HuH-7.5 (cell line): ENCODE measurements around the gene RBAK.
"Not testable (repeated sequence)": the region's sequence is repeated elsewhere in the genome, so short reads cannot be mapped to it uniquely, and the experiment has no call there.

ENCODE experiments used
- DNase-seq: peaks from one replicate; pipeline ENCODE4 v3.0.0; 2011; ENCODE audit warnings: low spot score

The RBAK gene

DNA sequence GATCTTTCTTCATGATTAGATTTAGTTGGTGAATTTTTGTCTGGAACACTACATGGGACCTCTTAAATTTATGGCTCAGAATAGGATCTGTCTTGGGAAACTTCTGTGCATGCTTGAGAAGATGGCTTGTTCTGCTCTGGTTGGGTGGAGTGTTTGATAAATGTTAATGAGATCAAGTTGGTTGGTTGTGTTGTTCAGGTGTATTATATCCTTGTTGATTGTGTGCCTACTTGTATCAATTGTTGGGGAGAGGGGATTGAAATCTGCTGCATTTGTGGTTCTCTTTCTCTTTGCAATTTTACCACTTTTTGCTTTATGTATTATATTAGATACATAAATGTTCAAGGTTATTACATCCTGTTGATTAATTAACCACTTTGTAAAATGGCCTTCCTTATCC lies 6.1 kb downstream of the RBAK start:
- DNase-seq = not testable (repeated sequence)

DNA sequence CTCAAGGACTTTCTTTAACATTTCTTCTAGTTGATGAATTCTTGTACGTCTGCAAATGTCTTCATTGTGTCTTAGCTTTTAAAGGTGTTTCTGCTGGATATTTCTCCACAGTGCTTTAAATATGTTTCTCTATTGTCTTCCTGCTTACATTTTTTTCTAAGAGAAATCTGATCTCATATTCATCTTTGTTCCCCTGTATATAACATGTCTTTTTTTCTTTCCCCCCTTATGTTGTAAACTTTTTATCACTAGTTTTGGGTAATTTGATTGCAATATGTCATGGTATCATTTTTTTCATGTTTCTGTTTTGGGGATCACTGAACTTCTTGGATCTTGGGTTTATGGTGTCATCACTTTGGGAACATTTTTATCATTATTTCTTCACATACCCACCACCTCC lies 7.5 kb downstream of the RBAK start:
- no peak for DNase-seq

DNA sequence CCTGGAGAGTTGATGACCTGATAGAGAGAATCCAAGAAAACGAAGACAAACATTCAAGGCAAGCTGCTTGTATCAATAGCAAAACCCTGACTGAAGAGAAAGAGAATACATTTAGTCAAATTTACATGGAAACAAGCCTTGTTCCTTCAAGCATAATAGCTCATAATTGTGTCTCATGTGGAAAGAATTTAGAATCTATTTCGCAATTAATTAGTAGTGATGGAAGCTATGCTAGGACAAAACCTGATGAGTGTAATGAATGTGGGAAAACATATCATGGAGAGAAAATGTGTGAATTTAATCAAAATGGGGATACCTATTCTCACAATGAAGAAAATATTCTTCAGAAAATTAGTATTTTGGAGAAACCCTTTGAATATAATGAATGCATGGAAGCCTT lies 18.0 kb downstream of the RBAK start:
- no peak for DNase-seq

DNA sequence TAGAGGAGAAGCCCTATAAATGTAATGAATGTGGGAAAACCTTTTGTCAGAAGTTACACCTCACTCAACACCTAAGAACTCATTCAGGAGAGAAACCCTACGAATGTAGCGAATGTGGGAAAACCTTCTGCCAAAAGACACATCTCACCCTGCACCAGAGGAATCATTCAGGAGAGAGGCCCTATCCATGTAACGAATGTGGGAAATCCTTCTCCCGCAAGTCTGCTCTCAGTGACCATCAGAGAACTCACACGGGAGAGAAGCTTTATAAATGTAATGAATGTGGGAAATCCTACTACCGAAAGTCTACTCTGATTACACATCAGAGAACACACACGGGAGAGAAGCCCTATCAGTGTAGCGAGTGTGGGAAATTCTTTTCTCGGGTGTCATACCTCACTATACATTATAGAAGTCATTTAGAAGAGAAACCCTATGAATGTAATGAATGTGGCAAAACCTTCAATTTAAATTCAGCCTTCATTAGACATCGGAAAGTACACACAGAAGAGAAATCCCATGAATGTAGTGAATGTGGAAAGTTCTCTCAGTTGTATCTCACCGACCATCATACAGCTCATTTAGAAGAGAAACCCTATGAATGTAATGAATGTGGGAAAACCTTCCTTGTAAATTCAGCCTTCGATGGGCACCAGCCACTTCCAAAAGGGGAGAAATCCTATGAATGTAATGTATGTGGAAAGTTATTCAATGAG lies 18.9 kb downstream of the RBAK start:
- no peak for DNase-seq

DNA sequence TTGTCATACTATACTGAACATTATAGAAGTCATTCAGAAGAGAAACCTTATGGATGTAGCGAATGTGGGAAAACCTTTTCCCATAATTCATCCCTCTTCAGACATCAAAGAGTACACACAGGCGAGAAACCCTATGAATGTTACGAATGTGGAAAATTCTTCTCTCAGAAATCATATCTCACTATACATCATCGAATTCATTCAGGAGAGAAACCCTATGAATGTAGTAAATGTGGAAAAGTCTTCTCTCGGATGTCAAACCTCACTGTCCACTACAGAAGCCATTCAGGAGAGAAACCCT lies 19.4 kb downstream of the RBAK start:
- no peak for DNase-seq

DNA sequence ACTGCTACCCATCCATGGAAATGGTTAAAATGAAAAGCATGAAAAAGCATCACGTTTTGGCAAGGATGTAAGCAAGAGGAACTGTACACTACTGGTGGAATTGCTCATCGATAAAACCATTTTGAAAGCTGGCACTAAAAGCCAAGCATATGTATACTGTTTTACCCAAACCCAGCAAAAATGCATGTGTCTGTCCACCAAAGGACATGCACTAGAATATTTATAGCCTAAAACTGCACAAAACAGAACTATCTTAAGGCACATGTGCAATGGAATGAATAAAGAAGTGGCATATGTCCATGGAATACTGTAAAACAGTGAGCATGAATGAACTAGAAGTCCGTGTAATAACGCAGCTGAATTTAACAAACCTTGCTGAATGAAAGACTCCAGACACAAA lies 22.9 kb downstream of the RBAK start:
- no peak for DNase-seq

DNA sequence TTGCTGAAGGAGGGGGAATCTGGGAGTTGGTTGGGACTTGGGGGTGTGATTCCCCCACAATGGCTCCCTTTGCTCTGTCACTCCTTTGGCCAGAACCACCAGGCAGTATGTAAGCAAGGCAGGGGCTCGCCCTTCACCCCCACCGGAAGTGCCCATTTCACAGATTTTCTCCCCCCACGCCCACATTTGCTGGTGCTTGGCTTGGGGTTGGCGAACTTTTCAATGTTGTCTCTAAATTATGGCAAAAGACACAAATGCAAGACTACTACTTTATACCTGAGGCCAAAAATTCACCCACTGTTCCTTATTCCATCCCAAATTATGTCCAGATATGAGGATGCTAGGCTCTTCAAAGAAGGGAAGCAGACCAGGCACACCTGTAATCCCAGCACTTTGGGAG lies 24.5 kb downstream of the RBAK start:
- no peak for DNase-seq

DNA sequence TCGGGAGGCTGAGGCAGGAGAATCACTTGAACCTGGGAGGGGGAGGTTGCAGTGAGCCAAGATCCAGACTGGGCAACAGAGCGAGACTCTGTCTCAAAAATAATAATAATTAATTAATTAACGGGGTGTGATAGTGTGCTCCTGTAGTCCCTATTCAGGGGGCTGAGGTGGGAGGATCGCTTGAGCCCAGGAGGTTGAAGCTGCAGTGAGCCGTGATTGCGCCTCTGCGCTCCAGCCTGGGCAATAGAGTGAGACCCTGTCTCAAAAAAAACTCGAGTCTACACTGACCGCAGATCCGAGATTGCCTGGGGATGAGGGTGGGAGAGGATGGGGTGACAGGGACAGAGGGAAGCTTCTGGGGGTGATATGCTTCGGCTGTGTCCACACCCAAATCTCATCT lies 29.5 kb downstream of the RBAK start:
- DNase-seq = not testable (repeated sequence)

DNA sequence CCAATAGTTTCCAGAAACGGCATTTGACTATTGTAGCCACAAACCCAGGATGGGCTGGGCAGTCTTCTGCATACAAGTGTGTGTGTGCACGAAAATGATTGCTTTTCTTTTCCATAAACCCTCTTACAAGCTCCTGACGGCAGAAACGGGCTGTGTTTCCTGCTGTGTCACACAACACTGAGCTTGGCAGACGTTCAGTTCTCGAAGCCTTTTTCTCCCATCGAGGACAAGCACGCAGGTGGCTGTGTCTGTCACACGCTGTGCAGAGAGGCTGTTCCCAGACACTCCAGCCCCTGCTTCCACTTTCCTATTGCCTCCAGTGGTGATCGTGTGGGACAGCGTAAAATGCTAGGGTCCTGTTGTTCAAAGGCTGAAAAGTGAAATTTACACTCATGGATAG lies 32.1 kb downstream of the RBAK start:
- no peak for DNase-seq

DNA sequence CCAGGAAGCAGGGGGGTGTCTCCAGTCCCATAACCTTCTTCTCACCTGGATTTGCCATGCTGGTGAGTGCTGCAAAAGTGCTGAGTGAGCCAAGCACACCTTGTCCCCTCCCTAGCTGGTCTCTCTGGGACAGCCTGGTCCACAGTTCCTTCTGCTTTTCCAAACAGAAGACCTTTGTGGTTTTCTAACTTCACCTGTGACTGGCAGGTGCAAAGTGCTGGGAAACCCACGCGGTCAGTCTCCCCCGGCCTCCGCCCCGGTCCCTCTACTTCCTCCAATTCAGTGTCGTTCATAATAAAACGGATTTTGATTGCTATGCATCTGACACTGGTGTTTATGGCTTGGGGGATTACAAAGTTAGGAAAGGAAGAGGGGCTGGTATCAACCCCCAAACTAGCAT lies 37.1 kb downstream of the RBAK start:
- DNase-seq = no peak

DNA sequence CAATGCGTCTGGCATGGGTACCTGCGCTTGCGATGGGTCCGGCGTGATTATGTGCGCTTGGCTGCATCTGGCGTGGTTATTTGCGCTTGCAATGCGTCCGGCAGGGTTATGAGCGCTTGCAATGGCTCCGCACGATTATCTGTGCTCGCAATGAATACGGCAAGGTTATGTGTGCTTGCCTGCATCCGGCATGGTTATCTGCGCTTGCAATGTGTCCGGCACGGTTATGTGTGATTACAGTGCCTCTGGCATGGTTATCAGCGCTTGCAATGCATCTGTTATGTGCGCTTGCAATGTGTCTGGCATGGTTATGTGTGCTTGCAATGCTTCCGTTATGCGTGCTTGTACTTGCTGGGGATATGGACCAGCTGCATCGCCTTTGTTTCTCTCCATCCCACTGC lies 37.7 kb downstream of the RBAK start:
- DNase-seq = no peak

DNA sequence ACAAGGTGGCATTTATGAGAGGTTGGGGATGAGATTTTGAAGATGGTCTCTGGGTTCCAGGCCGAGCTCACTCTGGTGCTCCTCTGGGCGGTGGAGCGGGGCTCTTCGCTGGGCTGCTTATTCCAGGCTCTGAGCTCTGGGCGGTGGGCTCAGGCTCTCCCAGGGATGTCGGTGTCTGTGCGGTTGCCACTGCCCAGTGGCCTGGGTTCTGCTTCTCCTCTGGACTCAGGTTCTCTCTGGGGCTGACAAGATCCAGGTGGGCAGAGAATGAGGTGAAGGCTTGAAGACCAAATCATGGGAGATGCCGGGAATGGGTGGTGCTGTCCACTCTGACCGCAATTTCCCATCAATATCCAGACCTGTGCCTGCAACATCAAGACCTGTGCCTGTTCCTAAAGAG lies 40.6 kb downstream of the RBAK start:
- no peak for DNase-seq

DNA sequence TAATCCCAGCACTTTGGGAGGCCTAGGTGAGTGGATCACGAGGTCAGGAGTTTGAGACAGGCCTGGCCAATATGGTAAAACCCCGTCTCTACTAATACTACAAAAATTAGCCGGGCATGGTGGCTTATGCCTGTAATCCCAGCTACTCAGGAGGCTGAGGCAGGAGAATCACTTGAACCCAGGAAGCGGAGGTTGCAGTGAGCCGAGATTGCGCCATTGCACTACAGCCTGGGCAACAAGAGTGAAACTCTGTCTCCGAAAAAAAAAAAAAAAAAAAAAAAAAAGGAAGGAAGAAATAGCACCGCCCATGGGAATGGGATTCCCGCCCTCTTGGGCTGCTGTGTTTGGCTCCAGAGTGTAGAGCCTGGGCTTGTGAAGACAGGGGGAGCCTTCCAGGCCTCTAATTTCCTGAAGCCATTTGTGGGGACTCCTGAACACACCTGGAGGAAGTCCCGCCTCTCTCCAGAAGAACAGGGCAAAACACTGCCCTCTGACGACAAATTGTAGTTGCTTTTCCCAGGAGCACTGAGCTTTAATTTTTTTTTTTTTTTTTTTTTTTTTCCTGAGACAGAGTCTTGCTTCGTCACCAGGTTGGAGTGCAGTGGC lies 42.7 kb downstream of the RBAK start:
- DNase-seq = not testable (repeated sequence)

DNA sequence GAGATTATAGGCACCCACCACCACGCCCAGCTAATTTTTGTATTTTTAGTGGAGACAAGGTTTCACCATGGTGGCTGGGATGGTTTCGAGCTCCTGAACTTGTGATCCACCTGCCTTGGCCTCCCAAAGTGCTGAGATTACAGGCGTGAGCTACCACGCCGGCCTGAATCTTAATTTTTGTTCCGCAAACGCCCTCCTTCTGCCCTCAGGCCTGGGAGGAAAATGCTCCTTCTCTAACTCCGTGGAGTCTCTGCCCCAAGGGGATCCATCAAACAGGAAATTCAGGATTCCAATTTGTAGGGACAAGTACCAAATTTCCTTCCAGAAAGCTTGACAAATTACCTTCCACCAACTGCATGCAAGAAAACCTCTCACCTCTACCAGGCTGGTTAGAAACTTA lies 43.2 kb downstream of the RBAK start:
- no peak for DNase-seq

DNA sequence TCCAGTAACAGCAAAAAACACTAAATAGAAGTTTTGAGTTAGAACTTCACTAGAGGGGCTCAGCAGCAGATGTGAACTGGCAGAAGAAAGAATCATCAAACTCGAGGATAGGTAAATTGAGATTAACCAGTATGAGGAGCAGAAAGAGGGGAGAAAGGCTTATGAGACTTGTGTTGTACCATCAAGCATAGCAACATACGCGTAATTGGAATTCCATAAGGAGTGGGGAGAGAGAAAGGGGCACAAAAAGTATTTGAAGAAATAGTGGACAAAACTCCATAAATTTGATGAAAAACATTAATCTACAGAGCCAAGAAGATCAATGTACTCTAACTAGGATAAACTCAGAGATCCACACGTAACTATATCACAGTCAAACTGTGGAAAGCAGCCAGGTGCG lies 48.3 kb downstream of the RBAK start:
- DNase-seq = no peak

DNA sequence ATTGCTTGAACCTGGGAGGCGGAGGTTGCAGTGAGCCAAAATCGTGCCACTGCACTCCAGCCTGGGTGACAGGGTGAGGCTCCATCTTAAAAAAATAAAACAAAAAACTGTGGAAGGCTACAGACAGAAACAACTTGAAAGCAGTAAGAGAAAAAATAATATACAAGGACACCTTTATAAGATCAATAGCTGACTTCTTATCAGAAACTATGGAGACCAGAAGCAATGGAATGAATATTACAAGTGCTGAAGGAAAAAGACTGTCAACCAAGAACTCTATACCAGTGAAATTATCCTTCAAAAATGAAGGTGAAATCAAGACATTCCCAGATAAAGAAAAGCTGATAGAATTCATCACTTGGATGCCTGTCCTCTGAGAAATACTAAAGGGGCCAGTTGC lies 49.0 kb downstream of the RBAK start:
- DNase-seq = no peak

DNA sequence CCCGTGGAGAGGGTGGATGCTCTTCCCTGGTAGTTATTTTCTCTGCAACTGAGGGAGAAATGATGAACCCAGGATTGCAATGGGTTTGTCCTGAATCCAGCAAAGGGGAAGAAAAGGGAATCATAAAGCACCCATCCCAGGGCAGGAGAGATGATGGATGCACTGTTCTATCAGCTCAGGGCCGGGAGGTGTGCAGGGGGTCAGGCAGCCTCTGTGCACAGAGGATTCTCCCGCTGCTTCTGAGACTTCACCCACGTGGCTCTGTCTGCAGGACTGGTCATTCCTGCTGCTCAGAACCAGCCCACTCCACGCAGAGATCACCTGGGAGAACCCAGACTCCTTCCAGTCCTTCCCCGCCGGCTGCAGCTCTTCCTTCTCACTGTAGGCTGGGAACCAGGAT lies 70.7 kb downstream of the RBAK start:
- no peak for DNase-seq

DNA sequence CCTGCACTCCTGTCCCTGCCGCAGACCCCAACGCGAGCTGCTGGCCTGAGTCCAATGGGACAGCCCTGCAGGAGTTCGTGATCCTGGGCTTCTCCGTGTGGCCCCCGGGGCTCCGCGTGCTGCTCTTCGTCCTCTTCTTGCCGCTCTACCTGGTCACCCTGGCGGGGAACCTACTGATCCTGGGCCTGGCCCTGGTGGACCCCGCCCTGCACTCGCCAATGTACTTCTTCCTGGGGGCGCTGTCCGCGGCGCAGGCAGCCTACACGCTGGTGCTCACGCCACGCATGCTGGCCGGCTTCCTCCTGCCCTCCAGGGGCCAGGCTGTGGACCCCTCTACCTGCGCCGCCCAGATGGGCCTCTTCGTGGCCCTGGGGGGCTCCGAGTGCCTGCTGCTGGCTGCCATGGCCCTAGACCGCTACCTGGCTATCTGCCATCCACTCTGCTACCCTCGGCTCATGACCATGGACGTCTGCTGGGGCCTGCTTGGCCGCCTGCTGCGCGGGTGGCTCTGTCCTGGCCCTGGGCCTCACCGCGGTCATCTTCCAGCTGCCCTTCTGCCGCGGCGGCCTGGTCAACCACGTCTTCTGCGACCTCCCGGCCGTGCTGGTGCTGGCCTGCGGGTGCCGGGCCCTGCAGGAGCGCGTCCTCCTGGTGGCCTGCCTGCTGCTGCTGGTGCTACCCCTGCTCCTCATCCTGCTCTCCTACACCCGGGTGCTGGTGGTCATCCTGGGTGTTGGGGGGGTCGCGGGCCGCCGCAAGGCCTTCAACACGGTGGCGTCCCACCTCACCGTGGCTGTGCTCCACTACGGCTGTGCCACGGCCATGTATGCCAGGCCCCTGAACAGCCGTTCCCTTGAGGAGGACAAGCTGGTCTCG lies 71.7 kb downstream of the RBAK start:
- DNase-seq = no peak
